HG03066 (cell line): Measurements from ENCODE around the gene ZBTB20.

ENCODE experiments used
- ATAC-seq: cut with Tn5 transposase; IDR thresholded peaks from one replicate; pipeline ENCODE4 v1.9.1; 2021; ENCODE audit warnings: low read depth; ENCODE audit not compliant: unreplicated experiment

The ZBTB20 gene

DNA sequence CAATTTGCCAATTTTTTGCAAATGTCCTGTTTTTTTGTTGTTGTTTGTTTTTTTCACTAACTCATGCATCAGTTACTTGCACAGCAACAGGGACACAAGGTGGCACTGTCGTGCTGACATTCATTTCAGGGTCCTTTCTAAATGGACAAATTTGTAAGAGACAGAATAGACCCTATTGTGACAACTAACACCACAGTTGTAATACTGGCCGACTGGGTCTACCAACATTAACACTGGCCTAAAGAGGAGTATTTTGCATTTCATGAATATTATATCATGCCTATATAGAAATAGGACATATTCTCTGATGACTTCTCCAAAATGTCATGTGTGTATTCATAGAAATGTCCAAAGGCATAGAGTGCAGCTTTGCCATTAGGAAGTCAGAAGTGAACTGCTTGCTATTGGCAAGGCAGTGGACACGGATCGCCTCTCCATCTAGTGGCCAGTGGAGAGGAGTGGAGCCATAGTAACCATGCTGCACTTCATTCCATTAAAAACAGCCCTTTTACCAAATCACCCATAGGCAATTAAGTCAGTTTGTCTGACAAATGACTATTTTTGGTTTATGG, 54.8 kb downstream of the ZBTB20 start:
- peak; percentile 70 for ATAC-seq

DNA sequence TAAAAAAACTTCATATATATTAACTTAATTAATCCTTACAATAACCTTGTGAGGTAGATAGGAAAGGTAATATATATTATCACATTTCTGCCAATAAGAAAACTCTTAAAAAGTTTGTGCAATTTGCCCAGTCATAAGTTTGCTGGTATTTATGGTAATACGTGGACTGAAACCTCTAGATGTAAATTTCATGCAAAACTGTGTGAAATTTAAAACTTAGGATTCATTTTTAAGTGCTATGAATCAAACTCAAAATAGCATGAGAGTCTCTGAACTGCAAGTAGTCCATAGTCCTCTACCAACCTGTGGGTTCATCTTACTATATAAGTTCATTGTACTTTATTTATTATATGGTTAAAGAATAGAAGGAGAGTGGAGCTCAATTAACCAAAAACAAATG, 56.4 kb downstream of the ZBTB20 start:
- no peak for ATAC-seq

DNA sequence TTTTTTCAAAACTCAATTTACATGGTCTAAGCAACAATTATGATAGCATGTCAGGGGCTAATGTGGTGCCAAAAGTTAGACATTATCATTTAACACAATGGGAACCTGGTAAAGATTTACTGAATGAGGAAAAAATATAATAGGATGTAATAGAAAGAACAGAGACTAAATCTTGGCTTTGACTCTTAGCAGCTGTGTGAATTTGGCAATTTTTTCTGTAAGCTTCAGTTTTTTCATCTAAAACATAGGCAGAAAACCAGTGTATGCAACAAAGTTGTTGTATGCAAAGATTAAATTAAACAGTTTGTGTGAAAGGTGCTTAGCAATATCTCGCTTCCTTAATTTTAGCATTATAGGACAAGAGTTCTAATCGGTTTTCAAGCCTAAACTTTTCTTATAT, 57.6 kb downstream of the ZBTB20 start:
- no peak for ATAC-seq

DNA sequence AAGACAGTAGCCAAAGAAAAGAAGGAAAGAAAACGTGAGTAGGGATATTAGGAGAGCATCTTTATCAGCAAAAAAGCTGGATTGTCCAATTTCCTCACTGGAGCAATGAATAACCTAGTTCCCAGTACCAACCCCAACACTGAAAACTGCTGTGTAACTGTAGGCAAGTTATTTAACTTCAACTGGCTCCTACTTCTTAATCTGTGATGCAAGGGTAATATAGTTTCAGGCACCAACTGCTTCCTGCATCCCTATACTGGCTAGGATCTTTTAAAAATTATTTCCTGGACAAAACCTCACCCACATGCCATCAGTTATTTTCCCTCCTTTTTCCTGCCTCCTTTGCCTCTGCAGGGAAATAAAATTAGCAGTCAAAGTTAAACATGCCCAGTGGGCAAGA, 59.6 kb downstream of the ZBTB20 start:
- ATAC-seq, result no peak

DNA sequence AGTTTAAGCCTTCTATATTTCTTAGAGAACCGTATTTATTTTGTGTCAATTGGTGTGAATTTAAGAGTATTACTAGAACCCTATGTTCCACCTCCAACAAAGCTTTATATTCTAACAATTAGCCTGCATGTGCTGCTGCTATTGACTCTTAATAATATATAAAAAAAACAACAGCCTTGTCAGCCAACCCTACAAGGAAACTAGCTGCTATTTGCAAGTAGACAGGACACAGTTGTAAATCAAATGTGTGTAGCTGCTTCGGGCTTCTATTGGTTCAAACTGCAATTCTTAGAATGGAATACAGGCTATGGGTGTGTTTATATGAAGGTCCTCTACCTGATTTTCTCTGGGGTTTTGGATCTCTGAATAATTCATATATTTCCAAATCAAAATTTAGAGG, 60.7 kb downstream of the ZBTB20 start:
- no peak for ATAC-seq

DNA sequence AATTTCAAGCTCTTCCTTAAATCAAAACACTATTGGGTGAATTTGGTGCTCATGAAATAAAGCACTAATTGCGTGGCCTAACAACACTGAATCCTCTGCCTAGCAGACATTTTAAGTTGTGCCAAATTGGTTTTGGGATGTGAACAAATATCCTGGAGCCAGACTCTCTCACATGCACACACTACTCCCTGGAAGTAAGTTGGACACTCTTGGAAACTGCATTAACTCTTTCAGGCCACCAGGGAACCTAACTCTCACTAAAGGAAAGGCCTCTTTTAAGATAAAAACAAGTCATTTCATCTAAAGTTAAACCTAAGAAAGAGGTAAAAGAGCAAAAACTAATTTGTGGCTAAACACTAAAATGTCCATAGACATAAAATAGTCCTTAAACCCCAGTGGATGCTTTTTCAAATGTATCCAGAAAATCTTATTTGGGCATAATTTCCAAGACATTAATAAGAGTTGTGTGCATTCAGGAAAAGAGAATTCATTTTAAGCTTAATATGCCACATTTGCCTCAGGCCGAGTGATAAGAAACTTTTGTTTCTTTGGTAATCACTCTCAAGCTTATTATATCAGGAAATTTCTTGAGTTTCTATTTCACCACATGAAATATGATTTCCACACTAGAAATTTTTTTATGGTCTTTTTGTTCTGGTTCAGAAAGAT, 61.8 kb downstream of the ZBTB20 start:
- ATAC-seq, result no peak

DNA sequence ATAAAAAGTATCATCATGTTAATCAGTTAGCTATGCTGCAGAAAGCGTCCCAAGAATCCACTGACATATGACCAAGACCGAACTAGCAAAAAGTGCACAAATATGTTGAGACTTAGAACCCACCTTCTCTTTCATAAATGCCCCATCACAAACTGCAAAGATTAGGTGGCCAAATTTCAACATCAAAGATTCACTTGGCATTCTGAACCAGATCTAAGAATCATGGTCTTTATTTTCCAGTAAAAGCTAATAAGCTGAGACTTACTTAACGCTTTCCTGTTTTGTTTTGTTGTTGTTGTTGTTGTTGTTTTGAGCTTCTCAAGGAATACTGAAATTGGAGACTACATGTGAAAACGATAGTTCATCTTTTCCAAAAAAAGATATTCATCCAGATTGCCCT, 62.4 kb downstream of the ZBTB20 start:
- no peak for ATAC-seq

DNA sequence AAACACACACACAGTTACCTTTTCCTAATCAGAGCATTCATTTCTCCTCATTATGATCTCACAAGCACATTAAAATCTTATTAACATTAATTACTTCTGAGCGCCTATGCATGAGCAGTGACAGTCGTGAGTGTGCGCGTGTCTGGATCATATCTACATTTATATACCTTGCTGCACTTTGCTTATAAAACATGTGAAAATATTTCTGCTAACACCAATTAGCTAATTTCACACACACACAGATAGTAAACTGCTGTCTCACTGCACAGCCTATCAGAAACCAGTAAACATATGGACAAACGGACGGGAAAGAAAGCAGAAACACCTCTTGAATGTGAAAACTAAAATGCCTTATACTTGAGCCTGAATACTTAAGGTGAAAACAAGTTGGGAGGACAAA, 64.8 kb downstream of the ZBTB20 start:
- no peak for ATAC-seq

DNA sequence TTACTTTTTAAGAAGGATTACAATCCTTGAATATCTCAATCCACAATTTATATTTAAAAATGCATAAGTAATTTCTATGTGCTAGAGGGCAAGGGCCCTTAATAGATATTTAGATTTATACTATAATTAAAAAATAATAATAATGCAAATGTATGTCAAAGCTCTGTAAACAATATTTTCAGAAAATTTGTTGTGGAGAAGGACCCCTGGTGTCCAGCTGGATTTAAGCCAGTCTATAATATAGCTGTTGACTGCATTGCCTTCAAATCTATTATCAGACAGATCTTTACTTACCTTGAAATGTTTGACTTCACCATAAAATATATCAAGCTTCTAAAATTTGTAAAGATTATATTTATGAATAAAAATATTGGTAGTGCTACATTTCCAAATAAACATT, 65.6 kb downstream of the ZBTB20 start:
- no peak for ATAC-seq

DNA sequence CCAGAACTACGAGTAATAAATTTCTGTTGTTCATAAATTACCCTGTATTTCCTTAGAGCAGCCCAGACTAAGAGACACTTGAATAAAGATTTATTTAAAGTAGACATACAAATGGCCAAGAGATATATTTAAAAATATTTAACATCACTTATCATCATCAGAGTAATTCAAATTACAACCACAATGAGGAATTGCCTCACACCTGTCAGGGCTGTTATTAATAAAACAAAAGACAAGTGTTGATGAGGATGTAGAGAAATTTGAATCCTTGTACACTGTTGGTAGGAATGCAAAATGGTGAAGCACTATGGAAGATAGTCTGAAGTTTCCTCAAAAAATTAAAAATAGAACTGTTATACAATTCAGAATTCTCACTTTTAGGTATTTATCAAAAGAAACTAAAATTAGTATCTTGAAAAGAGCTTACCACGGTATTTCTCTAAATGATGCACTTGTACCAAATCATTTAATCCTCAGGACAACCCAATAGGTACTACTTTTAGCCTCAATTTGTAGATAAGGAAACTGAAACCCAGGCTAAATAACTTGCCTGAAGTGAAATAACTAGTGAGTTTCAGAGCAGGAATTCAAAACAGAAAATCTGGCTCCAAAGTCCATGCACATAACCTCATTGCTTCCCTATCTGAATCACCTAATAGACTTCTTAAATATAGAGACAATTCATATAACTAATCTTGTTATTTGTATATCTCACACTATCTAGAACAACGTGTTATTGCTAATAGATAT, 69.4 kb downstream of the ZBTB20 start:
- ATAC-seq, result no peak

DNA sequence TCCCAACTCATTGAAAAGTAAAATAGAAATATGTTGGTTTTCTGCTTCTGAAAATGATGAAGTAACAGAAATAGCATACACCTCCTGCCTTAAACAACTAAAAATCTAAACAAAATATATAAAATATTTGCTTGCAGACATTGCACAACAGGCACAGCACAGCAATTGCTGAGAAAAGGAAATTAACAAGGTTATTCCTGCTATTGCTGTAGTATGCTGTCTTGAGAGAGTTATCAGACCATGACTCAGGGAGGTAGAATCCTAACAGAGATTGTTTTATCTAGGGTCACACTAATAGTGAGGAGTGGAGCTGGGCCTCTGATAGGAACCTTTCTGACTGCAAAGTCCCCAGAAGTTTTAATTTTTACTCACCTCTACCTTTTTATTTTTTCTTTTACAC, 72.6 kb downstream of the ZBTB20 start:
- no peak for ATAC-seq

DNA sequence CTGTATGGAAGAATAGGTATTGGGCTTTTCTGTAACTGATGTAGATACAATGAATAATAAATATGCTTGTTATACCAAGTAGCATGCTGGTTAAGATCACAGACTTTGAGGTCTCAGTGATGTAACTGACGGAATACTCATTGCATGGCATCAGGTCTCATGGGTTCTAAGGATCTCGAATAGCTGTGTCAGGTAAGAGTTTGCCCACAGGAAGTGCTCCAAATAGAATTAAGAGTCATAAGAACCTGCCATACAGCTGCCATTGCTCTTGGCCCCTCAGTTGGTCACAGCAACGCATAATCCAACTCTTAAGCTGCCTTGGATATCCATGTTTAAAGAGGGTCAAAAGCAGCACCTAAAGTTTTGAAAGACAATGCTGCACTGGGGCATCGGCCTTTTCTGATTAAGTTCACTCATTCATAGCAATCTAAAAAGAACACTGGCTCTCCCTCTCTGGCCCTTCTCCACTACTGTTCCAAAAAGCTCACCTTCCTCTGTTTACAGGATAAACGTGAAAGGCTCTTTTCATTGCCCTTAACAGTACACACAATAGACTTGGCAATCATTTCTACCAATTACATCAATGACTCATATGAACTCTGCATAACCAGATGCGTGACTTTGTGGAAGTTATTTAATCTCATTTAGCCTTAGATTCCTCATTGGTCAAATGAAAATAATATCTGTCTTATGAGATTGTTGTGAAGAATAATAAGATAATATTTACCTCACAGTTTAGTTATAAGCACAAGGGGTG, 74.6 kb downstream of the ZBTB20 start:
- ATAC-seq, result no peak

DNA sequence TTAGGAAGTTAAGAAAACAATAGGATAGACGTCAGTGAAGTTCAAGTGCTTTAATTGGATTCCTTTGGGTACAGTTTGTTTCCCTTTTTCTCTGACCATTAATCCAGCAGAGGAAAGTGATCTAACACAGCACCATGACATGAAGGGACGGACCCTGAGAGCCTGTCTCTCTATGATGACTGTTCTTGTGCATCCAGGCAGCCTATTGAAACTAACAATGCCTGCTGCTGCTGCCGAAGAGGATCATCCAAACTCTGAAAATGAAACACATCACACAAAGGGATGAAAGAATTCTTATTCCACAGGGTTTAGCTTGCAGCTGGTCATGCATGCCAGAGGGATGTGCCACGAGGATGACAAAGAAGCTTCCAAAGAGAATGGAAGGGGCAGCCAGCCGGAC, 75.5 kb downstream of the ZBTB20 start:
- ATAC-seq, result no peak

DNA sequence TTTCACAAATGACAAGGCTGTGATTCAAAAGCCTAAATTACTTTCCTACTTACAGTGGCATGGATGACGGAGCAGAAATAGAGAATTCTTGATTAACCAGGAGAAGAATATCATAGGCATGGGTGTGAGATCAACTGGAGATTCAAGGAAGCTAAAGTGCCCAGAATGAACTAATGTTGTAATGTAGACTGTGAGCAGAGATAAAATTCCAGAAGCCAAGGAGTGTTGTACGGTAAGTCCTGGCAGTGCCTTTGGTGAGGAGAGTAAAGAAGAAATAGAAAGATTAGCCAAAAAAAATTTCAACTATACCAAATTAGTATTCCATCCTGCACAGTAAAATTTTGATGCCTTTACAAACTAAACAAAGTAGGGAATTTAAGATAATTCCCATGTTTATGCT, 75.9 kb downstream of the ZBTB20 start:
- ATAC-seq, result no peak

DNA sequence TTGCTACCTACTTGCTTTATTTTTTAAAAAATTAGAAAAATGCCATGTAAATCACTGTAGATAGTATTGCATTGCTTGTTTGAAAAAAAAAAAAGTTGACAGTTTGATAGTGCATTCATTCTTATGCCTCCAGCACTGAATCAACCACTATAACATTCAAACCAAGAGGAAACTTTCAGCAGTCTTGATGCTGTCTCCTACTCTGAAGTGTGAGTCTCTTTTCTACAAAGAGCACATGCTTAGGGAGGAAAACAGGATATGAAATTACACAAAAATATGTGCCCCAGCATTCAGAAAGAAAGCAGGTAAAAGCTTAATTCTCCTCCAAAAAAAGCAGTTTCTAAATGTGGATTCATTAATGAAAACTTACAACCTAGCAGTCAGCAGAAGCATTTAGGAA, 78.3 kb downstream of the ZBTB20 start:
- ATAC-seq, result no peak

DNA sequence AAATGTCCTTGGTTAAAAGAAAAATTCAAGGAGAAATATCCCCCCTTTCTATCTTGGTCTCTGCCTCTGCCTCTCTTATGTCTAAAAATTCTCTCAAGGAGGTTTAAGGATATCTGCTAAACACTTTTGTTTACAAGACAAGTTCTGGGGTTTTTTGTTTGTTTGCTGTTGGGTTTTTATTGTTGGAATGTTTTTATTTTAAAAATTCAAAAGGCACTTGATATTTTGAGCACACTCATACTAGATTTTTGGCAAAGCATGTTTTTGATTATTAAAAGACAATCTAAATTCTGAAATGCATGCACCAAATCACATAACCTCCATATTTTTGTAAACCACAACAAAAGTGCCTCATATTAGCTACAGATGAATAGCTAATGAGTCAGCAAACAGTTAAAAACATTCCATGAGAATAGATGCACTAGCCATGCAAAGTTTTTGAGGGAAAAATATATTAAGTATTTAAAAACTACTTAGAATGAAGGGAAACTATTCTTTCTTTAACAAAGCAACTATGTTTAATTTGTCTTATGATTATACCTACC, 84.6 kb downstream of the ZBTB20 start:
- no peak for ATAC-seq

DNA sequence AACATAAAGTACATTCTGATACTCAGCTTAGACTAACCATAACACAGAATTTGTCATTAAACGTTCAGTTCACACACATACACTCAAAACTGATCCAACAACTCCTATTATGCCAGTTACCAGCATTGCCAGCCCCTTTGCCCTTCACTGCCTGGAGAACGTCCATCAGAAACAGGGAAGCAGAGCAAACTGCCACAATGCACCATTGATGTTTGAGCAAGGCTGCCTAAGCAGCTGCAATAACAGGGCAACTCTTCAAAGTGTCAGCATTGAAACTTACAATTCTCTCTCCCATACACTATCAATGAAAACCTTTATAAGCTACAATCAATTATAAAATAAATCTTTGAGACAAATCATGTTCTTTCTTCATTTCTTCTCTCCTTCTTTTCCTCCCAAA, 85.1 kb downstream of the ZBTB20 start:
- no peak for ATAC-seq

DNA sequence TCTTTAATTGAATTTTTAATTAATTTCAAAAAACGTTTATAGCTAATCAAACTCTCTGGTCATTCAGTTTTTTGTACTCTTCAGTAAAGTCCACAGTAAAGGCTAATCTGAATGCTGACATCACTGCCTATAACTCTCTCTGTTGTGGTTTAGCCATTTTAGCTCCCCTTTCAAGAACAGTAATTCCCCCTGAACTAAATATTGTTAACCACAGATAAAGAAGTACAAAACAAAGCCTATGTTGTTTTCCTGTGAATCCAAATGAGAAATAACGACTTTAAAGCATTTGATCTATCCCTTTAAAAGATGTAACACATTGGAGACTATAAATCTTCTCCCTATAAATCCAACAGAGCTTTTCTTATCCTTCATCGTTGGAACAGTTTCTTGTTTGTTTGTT, 94.2 kb downstream of the ZBTB20 start:
- ATAC-seq, result no peak

DNA sequence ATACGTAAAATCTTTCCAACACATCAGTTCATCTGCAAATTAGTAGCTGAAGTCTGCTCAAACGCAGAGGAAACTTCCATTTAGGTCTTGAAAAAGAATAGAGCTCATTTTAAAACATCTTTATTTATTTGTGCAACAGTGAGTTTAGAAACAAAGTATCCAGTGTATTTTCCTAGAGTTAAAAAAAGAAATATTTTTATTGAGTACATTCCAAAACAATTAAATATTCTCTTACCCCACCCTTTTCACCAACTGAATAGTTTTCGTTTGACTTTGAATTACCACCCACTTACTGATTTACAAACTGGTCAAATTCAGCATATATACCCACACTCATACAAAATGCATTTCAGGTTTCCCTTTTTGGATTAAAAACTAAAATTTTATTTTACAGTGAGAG, 104.7 kb downstream of the ZBTB20 start:
- no peak for ATAC-seq

DNA sequence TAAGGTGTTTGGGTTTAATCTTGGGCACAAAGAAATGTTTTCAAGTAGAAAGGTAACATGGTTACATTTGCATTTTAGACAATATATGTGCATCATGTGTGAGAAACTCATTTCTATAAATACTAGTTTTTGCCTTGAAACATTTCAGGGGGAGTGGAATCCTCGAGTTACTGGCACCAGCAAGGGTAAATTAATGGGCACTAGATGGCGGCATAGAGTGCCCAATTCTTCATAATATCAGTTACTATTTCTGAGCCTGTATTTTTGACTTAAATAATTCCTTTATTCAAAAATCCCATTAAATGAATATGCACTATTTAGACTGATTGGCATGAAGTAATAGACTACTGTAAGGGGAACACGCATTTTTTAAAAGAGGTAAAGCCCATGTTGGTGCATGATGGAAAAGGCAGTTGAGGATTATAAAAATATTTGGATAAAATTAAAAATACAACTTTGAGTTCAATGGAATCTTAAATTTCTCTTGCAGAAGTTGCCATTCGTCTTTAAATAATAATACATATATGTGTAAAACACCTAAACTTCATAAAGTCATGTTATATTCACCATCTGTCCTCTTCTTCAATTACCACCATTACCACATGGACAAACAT, 106.3 kb downstream of the ZBTB20 start:
- no peak for ATAC-seq

DNA sequence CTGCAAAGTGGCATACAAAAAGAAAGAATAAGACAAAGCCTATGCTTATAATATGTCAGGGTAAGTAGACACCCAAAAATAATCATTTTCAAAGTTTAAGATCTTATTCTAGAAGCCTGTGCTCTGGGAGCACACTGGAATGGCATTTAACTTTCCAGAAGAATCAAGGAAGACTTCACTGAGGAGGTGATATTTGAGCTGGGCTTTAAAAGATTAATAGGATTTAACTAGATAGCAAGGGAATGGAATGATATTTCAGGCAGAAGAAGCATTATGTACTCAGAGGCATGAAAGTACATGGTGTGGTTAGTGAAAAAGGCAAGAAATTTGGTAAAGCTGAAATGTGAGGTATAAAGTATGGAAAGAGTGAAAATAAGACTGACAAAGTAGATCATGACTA, 106.8 kb downstream of the ZBTB20 start:
- ATAC-seq, result no peak
